NCI-H1694 (cell line): ENCODE results near the gene BFSP2.
A peak's percentile ranks its signal among the peaks of the same experiment; 100 is the strongest.
"Not testable (repeated sequence)": the region's sequence is repeated elsewhere in the genome, so short reads cannot be mapped to it uniquely, and the experiment has no call there.

Experiments used
- DNase-seq: peaks from one replicate; lab custom pipeline; 2025; lab: John Stamatoyannopoulos, UW

Gene BFSP2

DNA sequence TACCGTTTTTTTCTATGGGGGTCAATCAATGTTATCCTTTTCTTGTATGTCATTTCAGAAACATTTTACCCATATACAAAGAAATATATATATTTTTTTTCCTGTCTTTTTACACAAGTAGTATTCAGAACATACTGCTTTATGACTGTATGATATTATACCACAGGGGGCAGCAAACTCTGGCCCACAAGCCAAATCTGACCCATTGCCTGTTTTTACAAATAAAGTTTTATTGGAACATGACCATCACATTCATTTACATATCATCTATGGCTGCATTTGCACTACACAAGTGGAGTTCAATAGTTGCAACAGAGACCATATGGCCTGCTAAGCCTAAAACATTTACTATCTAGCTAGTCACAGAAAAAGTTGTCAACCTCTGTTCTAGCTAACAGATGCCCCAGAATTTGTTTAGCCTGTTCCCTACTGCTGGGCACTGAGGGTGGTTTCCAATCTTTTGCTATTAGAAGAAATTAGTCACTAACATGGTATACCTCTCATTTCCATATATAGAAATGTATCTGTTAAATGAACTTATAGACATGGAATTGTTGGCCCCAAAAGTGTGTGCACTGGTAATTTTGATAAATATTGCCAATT lies 57.7 kb downstream of the BFSP2 start:
- DNase-seq: peak; percentile 52

DNA sequence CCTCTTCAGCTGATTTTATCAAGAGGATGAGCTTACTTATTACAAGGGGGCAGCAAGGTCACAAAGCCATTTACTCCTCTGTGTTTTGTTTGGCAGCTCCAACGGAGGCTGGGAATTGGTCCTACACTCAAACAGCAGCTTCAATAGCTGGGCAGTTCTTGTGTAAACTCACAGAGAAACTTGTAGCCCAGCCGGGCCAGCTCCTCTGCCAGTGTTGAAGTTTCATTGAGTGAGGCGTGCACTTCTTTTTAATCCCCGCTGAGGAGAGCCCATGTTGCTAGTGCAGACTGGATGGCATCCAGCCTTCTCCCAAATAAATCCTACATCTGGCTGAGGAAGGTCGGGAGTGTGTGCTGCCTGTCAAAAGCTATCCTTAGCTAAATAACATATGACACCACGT lies 59.5 kb downstream of the BFSP2 start:
- DNase-seq: peak; percentile 79

DNA sequence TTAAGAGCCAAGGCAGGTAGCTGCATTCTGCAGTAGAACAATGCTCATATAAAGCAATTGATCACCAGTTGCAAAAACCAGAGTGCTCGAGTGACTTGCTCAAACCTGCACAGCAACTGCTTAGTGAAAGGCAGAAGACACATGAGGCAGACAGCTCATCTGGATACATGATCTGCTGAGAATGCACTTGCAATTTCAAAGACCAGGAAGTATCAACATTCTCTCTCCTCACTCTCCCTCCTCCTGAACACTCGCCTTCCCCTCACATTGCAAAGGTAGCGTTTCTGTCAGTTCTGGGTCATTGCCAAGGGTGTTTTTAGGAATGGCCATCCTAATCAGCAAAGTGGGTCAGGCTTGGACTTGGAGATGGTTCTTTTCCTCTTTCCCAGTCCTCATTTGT lies 61.0 kb downstream of the BFSP2 start:
- DNase-seq: no peak

DNA sequence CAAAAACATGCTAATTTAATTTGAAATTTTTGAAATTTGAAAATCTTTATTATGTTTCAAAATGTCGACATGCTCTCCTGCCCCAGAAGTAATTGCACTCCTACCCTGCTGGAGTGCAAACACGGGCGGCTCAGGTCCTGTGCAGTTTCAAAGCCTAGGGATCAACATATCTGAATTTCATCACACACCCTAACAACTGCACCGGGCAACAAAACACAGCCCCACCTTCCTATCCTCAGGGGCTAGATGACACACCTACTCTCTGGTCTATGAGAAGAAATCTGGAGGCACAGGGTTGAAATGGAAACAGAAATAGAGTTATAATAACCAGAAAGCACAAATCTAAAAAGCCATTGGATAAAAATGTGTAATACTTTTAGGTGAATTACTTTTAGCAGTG lies 61.4 kb downstream of the BFSP2 start:
- no peak for DNase-seq

DNA sequence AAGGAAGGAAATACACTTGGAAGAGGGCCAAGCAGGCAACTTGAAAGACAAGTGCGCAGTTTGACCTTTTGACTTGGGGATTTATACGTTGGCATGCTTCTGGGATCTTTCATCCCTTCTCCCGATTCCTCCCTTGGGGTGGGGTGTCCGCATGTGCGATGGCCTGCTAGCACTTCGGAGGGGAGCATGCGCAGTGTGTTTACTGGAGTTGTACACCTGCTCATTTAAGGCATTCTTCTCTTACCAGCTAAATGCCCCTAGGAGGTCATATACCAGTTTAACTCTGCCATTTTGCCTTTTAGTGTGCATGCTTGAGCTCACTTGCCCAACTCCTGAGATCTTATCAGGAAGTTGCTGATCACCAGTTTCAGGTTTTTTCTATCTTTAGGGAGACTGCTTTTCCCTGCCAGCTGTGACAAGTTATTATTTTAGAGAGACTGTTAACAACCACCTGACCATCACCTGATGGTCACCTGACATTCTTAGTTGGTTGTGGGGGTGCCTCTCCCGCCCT lies 63.5 kb downstream of the BFSP2 start:
- no peak for DNase-seq

DNA sequence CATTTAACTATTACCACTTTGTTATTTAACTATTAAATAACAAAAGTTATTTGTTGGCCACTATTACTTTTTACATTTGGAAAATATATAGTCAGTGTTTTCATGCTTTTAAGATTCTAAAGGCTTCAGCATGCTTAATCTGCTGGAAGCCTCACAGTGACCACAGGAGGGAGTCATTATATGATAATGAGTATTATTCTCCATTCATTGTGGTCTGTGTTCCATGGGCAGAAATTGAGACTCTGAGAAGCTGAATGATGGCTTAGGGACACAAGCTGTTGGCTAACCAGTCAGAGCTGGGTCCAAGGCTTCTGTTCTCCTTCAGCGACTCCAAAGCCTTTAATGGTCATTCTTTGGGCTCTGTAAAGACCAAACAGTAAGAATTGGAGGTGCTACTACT lies 64.7 kb downstream of the BFSP2 start:
- DNase-seq: no peak

DNA sequence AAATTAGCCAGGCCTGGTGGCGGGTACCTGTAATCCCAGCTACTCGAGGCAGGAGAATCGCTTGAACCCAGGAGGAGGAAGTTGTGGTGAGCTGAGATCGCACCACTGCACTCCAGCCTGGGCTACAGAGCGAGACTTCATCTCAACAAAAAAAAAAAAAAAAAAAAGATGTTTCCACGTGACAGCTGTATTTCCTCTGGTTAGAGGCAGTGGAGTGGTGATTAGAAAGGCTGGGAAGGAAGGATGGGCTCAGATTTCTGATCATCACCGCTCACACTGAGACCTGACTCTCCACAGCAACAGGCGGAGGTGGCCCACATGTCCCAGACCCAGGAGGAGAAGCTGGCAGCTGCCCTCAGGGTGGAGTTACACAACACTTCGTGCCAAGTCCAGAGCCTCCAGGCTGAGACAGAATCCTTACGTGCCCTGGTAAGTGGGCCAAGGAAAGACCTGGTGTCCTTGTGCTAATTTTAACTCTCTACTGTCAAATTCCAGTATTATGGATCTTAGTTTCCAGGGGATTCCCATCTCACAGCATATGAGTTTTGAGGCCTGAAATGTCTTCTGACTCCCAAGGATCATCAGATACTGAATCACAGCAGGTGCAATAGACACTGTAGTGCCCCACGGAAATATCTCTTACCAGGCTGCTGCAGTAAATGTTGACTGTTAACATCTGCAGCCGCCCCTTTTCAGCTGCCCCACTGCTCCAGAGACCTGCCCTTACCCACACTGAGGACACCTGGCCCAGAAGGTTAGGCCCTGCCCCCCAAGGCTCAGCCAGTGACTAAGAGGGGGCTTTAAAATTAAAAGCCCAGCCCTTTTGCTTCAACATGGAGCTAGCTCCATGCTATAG lies 66.9 kb downstream of the BFSP2 start:
- no peak for DNase-seq

DNA sequence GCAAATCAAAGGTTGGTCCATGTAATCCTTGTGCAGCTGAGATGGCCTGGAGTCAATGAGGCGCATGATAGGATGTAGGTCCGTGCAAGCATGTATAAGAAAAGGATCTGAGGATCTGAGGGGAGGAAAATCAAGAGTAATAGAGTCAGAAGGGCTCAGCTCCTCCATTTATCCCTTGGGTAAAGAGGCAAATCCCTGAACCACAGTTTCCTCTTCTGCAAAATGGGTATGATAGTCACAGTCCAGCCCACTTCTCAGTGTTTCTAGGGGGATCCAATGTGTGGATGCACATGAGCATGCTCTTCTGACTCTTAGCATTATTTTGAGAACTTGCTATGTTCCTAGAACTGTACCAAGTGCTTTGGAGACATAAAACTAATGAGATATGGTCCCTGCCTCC lies 67.9 kb downstream of the BFSP2 start:
- DNase-seq: no peak

DNA sequence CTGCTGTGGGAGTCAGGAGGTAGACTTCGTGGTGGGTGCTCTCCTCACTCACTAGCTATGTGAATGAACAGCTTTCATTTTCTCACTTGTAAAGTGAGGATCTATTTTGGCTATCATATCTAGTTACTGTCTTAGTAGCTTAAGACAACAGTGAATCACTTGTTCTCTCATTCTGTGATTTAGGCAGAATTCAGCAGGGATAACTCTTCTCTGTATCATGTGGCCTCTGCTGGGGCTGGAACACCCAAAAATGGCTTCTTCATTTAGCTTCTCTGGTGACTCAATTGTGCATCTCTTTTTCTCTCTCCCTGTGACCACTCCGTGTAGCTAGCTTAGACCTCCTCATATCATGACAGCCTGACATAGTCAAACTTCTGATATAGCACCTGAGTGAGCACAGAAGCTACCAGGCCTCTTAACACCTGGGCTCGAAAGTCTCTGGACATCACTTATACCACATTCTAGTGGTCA lies 68.4 kb downstream of the BFSP2 start:
- no peak for DNase-seq

DNA sequence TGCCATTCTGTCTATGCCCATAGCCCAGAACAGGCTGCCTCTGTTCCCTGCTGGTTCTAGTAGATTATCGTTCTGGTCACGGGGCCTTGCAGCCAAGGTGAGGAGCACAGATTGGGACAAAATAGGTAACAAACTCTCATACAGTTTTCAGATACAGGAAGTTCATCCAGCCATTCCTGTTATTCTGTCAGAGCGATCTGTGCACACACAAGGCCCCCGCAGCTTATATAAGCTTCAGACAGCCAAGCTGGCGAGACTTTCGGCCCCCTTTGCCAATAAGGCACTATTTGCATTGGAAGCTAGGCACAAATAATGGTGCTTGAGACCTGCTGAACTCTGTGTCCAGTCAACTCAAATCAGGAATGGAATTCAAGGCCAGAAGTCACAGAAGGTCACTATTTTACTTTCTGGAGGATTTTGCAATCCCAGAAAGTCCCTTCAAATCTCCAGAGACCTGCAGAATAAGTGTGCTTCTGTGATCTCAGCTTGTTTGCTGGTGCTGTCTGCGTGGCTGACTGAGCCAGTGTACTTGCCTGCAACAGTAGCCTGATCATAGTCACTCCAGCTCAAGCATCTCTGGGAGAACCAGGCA lies 69.4 kb downstream of the BFSP2 start:
- DNase-seq: no peak

DNA sequence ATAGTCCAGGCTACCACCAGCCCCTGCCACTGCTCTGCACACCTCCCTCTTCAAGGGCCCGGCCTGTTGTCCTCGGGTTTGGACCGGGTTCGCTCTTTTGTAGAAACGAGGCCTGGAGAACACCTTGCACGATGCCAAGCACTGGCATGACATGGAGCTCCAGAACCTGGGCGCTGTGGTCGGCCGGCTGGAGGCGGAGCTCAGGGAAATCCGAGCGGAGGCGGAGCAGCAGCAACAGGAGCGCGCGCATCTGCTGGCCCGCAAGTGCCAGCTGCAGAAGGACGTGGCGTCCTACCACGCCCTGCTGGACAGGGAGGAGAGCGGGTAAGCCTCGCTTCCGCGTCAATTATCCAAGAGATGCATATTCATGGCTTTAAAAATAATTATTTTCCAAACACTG lies 72.4 kb downstream of the BFSP2 start:
- no peak for DNase-seq

DNA sequence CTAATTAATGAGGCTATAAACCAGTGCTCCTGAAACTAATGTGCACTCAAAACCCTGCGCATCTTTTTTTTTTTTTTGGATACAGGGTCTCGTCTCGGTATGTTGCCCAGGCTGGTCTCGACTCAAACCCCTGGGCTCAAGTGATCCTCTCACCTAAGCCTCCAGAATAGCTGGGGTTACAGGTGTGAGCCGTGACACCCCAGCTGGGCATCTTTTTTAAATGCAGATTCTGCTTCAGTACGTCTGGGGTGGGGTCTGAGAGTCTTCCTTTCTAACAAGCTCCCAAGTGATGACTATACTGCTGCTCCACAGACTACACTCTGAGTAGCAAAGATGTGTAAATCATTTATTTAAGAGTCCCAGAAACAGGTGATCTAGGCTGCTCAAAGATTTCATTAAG lies 73.0 kb downstream of the BFSP2 start:
- DNase-seq: no peak

DNA sequence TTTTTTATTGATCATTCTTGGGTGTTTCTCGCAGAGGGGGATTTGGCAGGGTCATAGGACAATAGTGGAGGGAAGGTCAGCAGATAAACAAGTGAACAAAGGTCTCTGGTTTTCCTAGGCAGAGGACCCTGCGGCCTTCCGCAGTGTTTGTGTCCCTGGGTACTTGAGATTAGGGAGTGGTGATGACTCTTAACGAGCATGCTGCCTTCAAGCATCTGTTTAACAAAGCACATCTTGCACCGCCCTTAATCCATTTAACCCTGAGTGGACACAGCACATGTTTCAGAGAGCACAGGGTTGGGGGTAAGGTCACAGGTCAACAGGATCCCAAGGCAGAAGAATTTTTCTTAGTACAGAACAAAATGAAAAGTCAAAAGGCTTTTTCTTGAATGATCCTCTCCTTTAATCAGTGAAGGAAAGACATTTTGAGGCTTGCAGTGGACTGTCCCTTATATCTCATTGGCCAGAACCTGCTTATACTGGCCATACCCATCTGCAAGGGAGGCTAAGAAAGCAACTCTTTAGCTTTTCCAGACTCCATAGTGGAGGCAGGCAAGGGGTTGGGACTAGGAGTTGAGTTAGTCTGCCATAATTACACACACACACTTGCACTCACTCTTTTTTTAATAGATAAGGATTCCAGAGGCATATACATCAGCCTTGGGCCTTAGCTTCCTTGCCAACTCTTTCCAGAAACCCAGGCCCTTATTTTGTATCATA lies 73.8 kb downstream of the BFSP2 start:
- DNase-seq: not testable (repeated sequence)

DNA sequence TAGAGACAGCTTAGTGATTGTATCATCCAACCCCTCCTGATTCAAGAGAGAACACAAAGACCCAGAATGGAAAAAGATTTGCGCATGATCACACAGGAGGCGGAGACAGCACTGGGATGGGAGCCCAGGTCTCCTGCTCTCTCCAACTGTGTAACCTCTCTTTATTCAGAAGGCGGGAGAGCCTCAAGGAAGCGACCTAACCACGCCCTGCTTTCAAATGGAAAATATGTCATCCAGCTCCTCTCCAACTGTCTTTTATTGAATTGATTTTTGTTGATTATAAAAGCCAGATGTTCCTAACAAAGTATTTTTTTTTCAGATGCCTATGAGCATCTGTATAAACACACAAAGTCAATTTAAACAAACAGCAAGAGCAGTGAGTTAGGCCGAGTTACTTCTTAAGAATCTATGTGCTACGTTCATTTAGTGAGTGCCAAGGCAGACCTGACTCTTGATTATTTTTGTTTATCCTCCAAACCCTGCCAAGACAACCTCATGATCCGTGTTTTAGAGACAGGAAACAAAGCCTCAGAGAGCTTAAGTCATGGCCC lies 74.5 kb downstream of the BFSP2 start:
- DNase-seq: peak; percentile 72

DNA sequence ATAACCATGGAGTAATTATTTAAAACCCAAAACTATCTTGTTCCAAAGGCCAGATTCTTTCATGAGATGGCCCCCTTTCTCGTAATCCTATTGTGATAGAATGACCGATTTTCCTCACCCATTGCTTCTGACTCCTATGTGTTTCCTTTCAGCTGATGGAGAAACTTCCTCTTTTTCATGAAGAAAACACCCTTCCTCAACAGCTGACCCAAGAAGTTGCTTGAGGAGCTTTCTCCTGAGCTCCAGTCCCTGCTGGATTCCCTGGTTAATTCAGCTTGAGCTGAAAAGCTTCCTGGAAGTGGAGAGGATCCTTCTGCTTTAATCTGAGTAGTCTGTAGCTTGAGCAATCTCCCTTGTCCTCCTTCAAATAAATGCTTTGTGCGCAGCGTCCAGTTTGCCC lies 75.0 kb downstream of the BFSP2 start:
- DNase-seq: no peak

DNA sequence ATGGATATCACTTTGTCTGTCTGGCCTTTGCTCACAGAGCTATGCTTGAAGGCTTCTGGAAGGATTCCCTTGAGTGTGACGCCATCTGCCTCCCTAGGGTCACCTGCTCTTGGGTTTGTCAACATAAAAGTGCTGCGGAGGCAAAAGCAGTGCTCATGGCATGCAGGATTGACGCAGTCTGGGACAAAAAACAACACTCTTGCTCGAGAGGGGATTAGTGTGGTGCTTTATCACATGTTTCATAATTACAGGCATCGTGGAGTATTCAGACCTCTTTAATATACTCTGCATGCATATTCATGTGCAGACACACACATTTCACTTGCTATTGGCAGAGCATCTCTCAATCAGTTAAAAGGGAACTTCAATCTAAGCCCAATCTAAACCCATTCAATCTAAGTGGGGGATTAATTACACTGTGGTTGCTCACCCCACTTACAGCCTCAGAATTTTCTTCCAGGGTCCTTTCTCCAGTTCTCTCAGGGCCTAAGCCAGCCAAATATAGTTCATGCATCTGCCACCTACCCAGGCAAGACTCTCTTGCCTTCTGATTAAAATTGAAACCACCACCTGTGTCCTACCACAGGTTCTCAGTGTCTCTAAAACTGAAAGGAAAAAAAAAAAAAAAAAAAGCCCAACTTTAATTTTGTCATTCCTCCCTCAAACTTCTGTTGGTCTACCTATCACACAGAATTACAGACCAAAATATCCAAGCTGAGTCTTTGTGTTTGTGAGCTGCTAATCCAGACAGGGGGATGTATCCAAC lies 75.6 kb downstream of the BFSP2 start:
- DNase-seq: no peak

DNA sequence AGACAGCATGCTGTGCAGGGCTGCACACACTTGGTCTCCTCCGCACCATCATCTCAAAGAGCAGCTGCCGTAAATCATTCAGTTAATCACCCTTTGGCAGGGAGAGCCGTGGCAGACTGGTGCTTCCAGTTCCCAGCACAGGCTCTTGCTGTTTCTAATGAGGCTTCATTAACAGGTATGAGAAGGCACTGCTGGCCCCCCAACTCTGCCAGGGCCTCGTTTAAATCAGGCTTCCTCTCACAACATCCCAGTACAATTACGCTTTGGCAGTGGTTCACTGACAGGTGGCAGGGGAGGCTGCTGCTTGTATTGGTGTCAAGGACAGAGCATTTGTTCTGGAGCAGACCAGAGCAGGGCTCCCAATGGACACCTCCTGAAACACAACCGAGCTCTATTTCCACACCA lies 77.1 kb downstream of the BFSP2 start:
- DNase-seq: peak; percentile 98

DNA sequence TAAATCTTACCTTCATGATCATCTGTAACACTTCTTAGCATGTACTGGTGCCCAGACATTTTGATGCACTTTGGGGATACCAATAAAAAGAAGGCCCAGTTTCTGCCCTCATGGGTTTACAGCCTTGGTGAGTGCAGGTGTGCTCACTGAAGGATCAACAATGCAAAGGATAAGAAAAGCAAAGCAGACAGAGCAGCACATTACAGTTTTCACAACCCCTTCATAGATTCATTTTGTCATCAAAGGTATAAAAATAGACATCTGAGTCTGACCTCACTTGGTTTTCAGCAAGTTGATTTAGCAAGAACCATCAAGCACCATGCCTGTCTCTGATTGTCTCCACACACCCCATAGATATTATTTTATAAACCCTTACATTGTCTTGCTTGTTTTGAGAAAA lies 77.6 kb downstream of the BFSP2 start:
- no peak for DNase-seq

DNA sequence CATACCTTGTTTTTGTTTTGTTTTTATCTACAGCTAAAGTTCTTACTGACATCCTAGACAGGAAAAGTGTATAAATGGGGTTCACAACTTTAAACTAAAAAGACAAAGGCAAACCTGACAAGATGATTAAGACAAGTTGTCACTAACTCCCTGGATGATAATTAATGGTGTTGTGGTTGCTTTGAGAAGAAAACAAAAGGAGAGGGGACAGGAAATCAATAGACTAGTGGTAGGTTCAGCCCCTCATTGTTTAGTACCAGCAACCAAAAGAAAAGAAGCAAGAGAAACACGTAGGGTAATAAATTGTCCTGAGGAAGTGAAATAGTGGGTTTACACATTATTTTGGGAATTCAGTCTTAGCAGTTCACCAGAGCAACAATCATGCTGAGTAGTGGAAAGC lies 78.8 kb downstream of the BFSP2 start:
- DNase-seq: no peak

DNA sequence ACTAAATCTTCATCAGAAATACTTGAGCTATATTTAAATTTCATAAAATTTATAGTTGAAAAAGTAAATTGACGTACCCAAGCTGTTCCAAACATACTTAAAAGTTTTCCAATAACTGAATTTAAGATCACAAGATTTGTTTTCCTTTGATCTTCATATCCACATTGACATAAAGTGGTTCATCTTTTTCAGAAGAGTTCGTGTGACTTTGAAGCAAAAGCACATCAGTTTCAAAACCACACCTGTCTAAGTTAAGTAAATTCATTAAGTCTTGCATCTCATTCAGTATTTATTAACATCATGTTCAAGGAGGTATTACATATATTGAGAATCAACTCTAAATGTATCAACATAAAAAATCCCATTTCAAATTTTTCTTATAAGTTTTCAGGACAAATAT lies 79.5 kb downstream of the BFSP2 start:
- DNase-seq: no peak
